ENCODE results near the gene AGAP3. TPM values are rescaled to one million over a fixed set of nuclear protein-coding genes. Genes with fewer than 3 reads are reported as not detected.
A peak's percentile ranks its signal among the peaks of the same experiment; 100 is the strongest.

AGAP3 gene
- total RNA-seq, 2 experiments from 2014 or later = 16.7 to 17.7 TPM

- Mint-ChIP-seq H3K36me3 (ENCODE audit: low read depth) (peaks cover 9% of the 10 kb centered on the region), H3K27ac (no peak overlapping the region), H3K9me3 (no peaks in the 10 kb centered on the region), H3K4me3 (no peak overlapping the region), H3K27me3 (ENCODE audit: low read depth) (no peaks in the 10 kb centered on the region), H3K4me1 (ENCODE audit: low read depth) (no peaks in the 10 kb centered on the region)
- CTCF ChIA-PET = no interaction called here
- intact Hi-C loops (cut with micrococcal nuclease) = no loop called here
- no peak for DNase-seq
Observed at GRCh38 chr7:151070574-151070960, 15.7 kb upstream of the AGAP3 start.

- no peak overlapping the region for H3K4me3 Mint-ChIP-seq
- DNase-seq = no peak
- peaks cover 9% of the 10 kb centered on the region for H3K36me3 Mint-ChIP-seq (ENCODE audit: low read depth)
- no peaks in the 10 kb centered on the region for H3K4me1 Mint-ChIP-seq (ENCODE audit: low read depth)
- no peak overlapping the region for H3K27ac Mint-ChIP-seq
- intact Hi-C loops (cut with micrococcal nuclease) = no loop called here
- no peaks in the 10 kb centered on the region for H3K9me3 Mint-ChIP-seq
- CTCF ChIA-PET = no interaction called here
- no peaks in the 10 kb centered on the region for H3K27me3 Mint-ChIP-seq (ENCODE audit: low read depth)
Observed at GRCh38 chr7:151071032-151071866, 15.0 kb upstream of the AGAP3 start.

GRCh38 chr7:151073990-151074389, 12.3 kb upstream of the AGAP3 start:
- Mint-ChIP-seq H3K27me3 (ENCODE audit: low read depth) (no peaks in the 10 kb centered on the region), H3K27ac (no peak overlapping the region), H3K9me3 (no peaks in the 10 kb centered on the region), H3K4me1 (ENCODE audit: low read depth) (peaks cover 8% of the 10 kb centered on the region), H3K36me3 (ENCODE audit: low read depth) (peaks cover 7% of the 10 kb centered on the region), H3K4me3 (no peak overlapping the region)
- CTCF ChIA-PET = interaction anchor here (2.2 kb wide), 1 partner anchor 14 kb away, joined by 9 read pairs; no protein-coding TSS in a partner anchor
- intact Hi-C loops (cut with micrococcal nuclease) = no loop called here
- DNase-seq = no peak

- no peaks in the 10 kb centered on the region for H3K9me3 Mint-ChIP-seq
- H3K36me3 Mint-ChIP-seq (ENCODE audit: low read depth) = peaks cover 11% of the 10 kb centered on the region
- CTCF ChIA-PET = no interaction called here
- no peaks in the 10 kb centered on the region for H3K27me3 Mint-ChIP-seq (ENCODE audit: low read depth)
- DNase-seq = no peak
- no peak overlapping the region for H3K27ac Mint-ChIP-seq
- intact Hi-C loops (cut with micrococcal nuclease) = no loop called here
- no peak overlapping the region for H3K4me3 Mint-ChIP-seq
- peaks cover 18% of the 10 kb centered on the region for H3K4me1 Mint-ChIP-seq (ENCODE audit: low read depth)
Observed at GRCh38 chr7:151074817-151075661, 11.2 kb upstream of the AGAP3 start.

GRCh38 chr7:151075662-151075971, 10.7 kb upstream of the AGAP3 start:
- peaks cover 10% of the 10 kb centered on the region for H3K36me3 Mint-ChIP-seq (ENCODE audit: low read depth)
- CTCF ChIA-PET = interaction anchor here (1.0 kb wide), 1 partner anchor 34 kb away, joined by 3 read pairs; no protein-coding TSS in a partner anchor
- DNase-seq = no peak

GRCh38 chr7:151075978-151076426, 10.3 kb upstream of the AGAP3 start:
- Mint-ChIP-seq H3K4me1 (ENCODE audit: low read depth) (peaks cover 18% of the 10 kb centered on the region), H3K4me3 (no peak overlapping the region), H3K9me3 (no peaks in the 10 kb centered on the region), H3K36me3 (ENCODE audit: low read depth) (peaks cover 9% of the 10 kb centered on the region), H3K27ac (no peak overlapping the region), H3K27me3 (ENCODE audit: low read depth) (no peaks in the 10 kb centered on the region)
- DNase-seq = no peak
- intact Hi-C loops (cut with micrococcal nuclease) = no loop called here
- CTCF ChIA-PET = interaction anchor here (1.0 kb wide), 1 partner anchor 34 kb away, joined by 3 read pairs; no protein-coding TSS in a partner anchor

More at GRCh38 chr7:151075662-151075971, 10.7 kb upstream of the AGAP3 start:
- intact Hi-C loops (cut with micrococcal nuclease) = no loop called here
- H3K27me3 Mint-ChIP-seq (ENCODE audit: low read depth) = no peaks in the 10 kb centered on the region
- H3K4me3 Mint-ChIP-seq = no peak overlapping the region
- H3K27ac Mint-ChIP-seq = no peak overlapping the region
- peaks cover 18% of the 10 kb centered on the region for H3K4me1 Mint-ChIP-seq (ENCODE audit: low read depth)
- H3K9me3 Mint-ChIP-seq = no peaks in the 10 kb centered on the region

GRCh38 chr7:151076863-151077704, 9.2 kb upstream of the AGAP3 start:
- Mint-ChIP-seq H3K4me3 (no peak overlapping the region), H3K27ac (no peak overlapping the region), H3K4me1 (ENCODE audit: low read depth) (peaks cover 23% of the 10 kb centered on the region), H3K36me3 (ENCODE audit: low read depth) (peaks cover 10% of the 10 kb centered on the region), H3K27me3 (ENCODE audit: low read depth) (no peaks in the 10 kb centered on the region), H3K9me3 (no peaks in the 10 kb centered on the region)
- intact Hi-C loops (cut with micrococcal nuclease) = no loop called here
- no peak for DNase-seq
- CTCF ChIA-PET = interaction anchor here (0.8 kb wide), 1 partner anchor 37 kb away, joined by 3 read pairs; no protein-coding TSS in a partner anchor

- H3K4me3 Mint-ChIP-seq = peak overlapping the region; percentile 47
- no peaks in the 10 kb centered on the region for H3K9me3 Mint-ChIP-seq
- DNase-seq = no peak
- no peaks in the 10 kb centered on the region for H3K27me3 Mint-ChIP-seq (ENCODE audit: low read depth)
- H3K36me3 Mint-ChIP-seq (ENCODE audit: low read depth) = peaks cover 10% of the 10 kb centered on the region
- peaks cover 28% of the 10 kb centered on the region for H3K4me1 Mint-ChIP-seq (ENCODE audit: low read depth)
- H3K27ac Mint-ChIP-seq = peak overlapping the region; percentile 35
- CTCF ChIA-PET = interaction anchor here (0.7 to 0.9 kb wide), 2 partner anchors 13 to 91 kb away, joined by 3 read pairs; no protein-coding TSS in a partner anchor
- intact Hi-C loops (cut with micrococcal nuclease) = no loop called here
Observed at GRCh38 chr7:151077705-151078232, 8.5 kb upstream of the AGAP3 start.

GRCh38 chr7:151078233-151079040, 7.8 kb upstream of the AGAP3 start:
- Mint-ChIP-seq H3K27ac (peak overlapping the region; percentile 35), H3K27me3 (ENCODE audit: low read depth) (no peaks in the 10 kb centered on the region), H3K36me3 (ENCODE audit: low read depth) (peaks cover 10% of the 10 kb centered on the region), H3K4me1 (ENCODE audit: low read depth) (peaks cover 30% of the 10 kb centered on the region), H3K4me3 (peak overlapping the region; percentile 84), H3K9me3 (no peaks in the 10 kb centered on the region)
- no peak for DNase-seq
- intact Hi-C loops (cut with micrococcal nuclease) = no loop called here
- CTCF ChIA-PET = interaction anchor here (0.7 to 0.9 kb wide), 2 partner anchors 12 to 91 kb away, joined by 3 read pairs; no protein-coding TSS in a partner anchor

- intact Hi-C loops (cut with micrococcal nuclease) = no loop called here
- H3K27me3 Mint-ChIP-seq (ENCODE audit: low read depth) = no peaks in the 10 kb centered on the region
- CTCF ChIA-PET = no interaction called here
- H3K9me3 Mint-ChIP-seq = no peaks in the 10 kb centered on the region
- H3K36me3 Mint-ChIP-seq (ENCODE audit: low read depth) = peaks cover 9% of the 10 kb centered on the region
- peak overlapping the region; percentile 84 for H3K4me3 Mint-ChIP-seq
- peaks cover 30% of the 10 kb centered on the region for H3K4me1 Mint-ChIP-seq (ENCODE audit: low read depth)
- H3K27ac Mint-ChIP-seq = peak overlapping the region; percentile 36
- DNase-seq = no peak
Observed at GRCh38 chr7:151079199-151079910, 6.9 kb upstream of the AGAP3 start.

All from activated naive CD4-positive, alpha-beta T cell treated with anti-CD3 and anti-CD28 coated beads for 36 hours (primary cell).